ENCODE measurements around the gene CD96.

- TF ChIP-seq CTCF (IDR thresholded peaks at IDR 0.05 in 8 of 11, conservative IDR thresholded peaks at IDR 0.05 in 3 of 11) (no peak), POLR2A (IDR thresholded peaks at IDR 0.05) (no peak)
These were observed 85.1 kb downstream of the CD96 start for GRCh38 chr3:111627092-111627491.

All from spleen (tissue), 7 donors.